Osteoblast (primary cell): Measurements from ENCODE around the gene ZNF337. TPM values are rescaled to one million over a fixed set of nuclear protein-coding genes. Genes with fewer than 3 reads are reported as not detected.

Source experiments
- DNase-seq: peaks from one replicate; pipeline ENCODE4 v3.0.0; 2011; ENCODE audit warnings: low spot score, mixed read lengths; ENCODE audit not compliant: insufficient read length; ENCODE audit errors: missing footprints
- H2AFZ ChIP-seq: 2 replicates; pipeline ENCODE4 v1.6.0; 2011; ENCODE audit warnings: mild to moderate bottlenecking, low read length
- H3K27ac ChIP-seq: 2 replicates; pipeline ENCODE4 v1.5.1; 2011; ENCODE audit warnings: mild to moderate bottlenecking, low read depth, low read length, moderate library complexity
- H3K27me3 ChIP-seq: 2 replicates; pipeline ENCODE4 v1.6.0; 2012; ENCODE audit warnings: mild to moderate bottlenecking, control low read depth, inconsistent platforms, low read length, moderate library complexity; ENCODE audit not compliant: insufficient read depth
- H3K36me3 ChIP-seq: 2 replicates; pipeline ENCODE4 v1.5.1; 2011; ENCODE audit warnings: mild to moderate bottlenecking, low read length, control low read depth, moderate library complexity; ENCODE audit not compliant: insufficient read depth
- H3K4me1 ChIP-seq: 2 replicates; pipeline ENCODE4 v1.5.1; 2011; ENCODE audit warnings: mild to moderate bottlenecking, low read length, control low read depth, moderate library complexity; ENCODE audit not compliant: insufficient read depth
- H3K4me2 ChIP-seq: 2 replicates; pipeline ENCODE4 v1.6.0; 2011; ENCODE audit warnings: mild to moderate bottlenecking, low read length; ENCODE audit not compliant: insufficient read depth
- H3K4me3 ChIP-seq: fragments of 200-600 bp; sonication (generic); 3 replicates; pipeline ENCODE4 v1.5.1; 2012; ENCODE audit warnings: mild to moderate bottlenecking, low read length, inconsistent platforms; ENCODE audit not compliant: insufficient read depth
- H3K79me2 ChIP-seq: 2 replicates; pipeline ENCODE4 v1.6.0; 2012; ENCODE audit warnings: mild to moderate bottlenecking, low read length, control low read depth, inconsistent platforms; ENCODE audit not compliant: insufficient read depth
- H3K9me3 ChIP-seq: 2 replicates; pipeline ENCODE4 v1.5.1; 2011; ENCODE audit warnings: low read depth, low read length, control low read depth
- H4K20me1 ChIP-seq: 2 replicates; pipeline ENCODE4 v1.6.0; 2012; ENCODE audit warnings: mild to moderate bottlenecking, low read length, control low read depth; ENCODE audit not compliant: insufficient read depth
- CTCF ChIP-seq: IDR thresholded peaks from 2 replicates; pipeline ENCODE4 v1.5.1; 2011; ENCODE audit warnings: mild to moderate bottlenecking, low read depth, low read length, moderate library complexity; ENCODE audit errors: extremely low read depth
- total RNA-seq: library from RNA; depleted of rRNA; stranded (reverse); fragments of >200 nt; gene quantifications from 2 replicates; pipeline ENCODE4 v1.2.3, GENCODE V29; 2012

The ZNF337 gene
- total RNA-seq, 1 donor, result 8.3 TPM

- TF ChIP-seq CTCF, result no peak
- H3K36me3 ChIP-seq, result no peaks in the 10 kb centered on the region
- no peak overlapping the region for H3K4me2 ChIP-seq
- no peaks in the 10 kb centered on the region for H3K27me3 ChIP-seq
- DNase-seq, result no peak
- no peaks in the 10 kb centered on the region for H3K4me1 ChIP-seq
- no peaks in the 10 kb centered on the region for H4K20me1 ChIP-seq
- no peak overlapping the region for H2AFZ ChIP-seq
- H3K4me3 ChIP-seq, result no peak overlapping the region
- H3K27ac ChIP-seq, result no peak overlapping the region
- H3K9me3 ChIP-seq, result no peaks in the 10 kb centered on the region
- H3K79me2 ChIP-seq, result no peaks in the 10 kb centered on the region
Measured at GRCh38 chr20:25741088-25741487, 44.4 kb upstream of the ZNF337 start.

GRCh38 chr20:25739615-25740320 lies 43.1 kb upstream of the ZNF337 start:
- Histone ChIP-seq H3K27ac (no peak overlapping the region), H3K27me3 (no peaks in the 10 kb centered on the region), H3K79me2 (no peaks in the 10 kb centered on the region), H3K4me2 (no peak overlapping the region), H3K36me3 (no peaks in the 10 kb centered on the region), H3K4me3 (no peak overlapping the region), H3K9me3 (no peaks in the 10 kb centered on the region), H3K4me1 (no peaks in the 10 kb centered on the region), H2AFZ (no peak overlapping the region), H4K20me1 (no peaks in the 10 kb centered on the region)
- DNase-seq, result no peak
- TF ChIP-seq CTCF, result no peak

- Histone ChIP-seq H3K4me1 (no peaks in the 10 kb centered on the region), H3K36me3 (no peaks in the 10 kb centered on the region), H3K9me3 (no peaks in the 10 kb centered on the region), H4K20me1 (no peaks in the 10 kb centered on the region), H3K27ac (no peak overlapping the region), H2AFZ (no peak overlapping the region), H3K4me2 (no peak overlapping the region), H3K4me3 (no peak overlapping the region), H3K27me3 (no peaks in the 10 kb centered on the region), H3K79me2 (no peaks in the 10 kb centered on the region)
- TF ChIP-seq CTCF, result no peak
- DNase-seq, result no peak
Measured at GRCh38 chr20:25738198-25738597, 41.5 kb upstream of the ZNF337 start.

GRCh38 chr20:25733903-25734302 lies 37.2 kb upstream of the ZNF337 start:
- no peaks in the 10 kb centered on the region for H3K36me3 ChIP-seq
- H4K20me1 ChIP-seq, result peaks cover 3% of the 10 kb centered on the region
- no peak overlapping the region for H3K4me3 ChIP-seq
- no peak overlapping the region for H3K4me2 ChIP-seq
- H3K9me3 ChIP-seq, result no peaks in the 10 kb centered on the region
- no peak for TF ChIP-seq CTCF
- H3K79me2 ChIP-seq, result no peaks in the 10 kb centered on the region
- no peak overlapping the region for H3K27ac ChIP-seq
- no peak overlapping the region for H2AFZ ChIP-seq
- no peak for DNase-seq
- no peaks in the 10 kb centered on the region for H3K4me1 ChIP-seq
- no peaks in the 10 kb centered on the region for H3K27me3 ChIP-seq
